Kidney epithelial cell (primary cell): ENCODE data around the gene DESI2. TPM values are rescaled to one million over a fixed set of nuclear protein-coding genes. Genes with fewer than 3 reads are reported as not detected.
"Not testable (repeated sequence)": the region's sequence is repeated elsewhere in the genome, so short reads cannot be mapped to it uniquely, and the experiment has no call there.

Source experiments
- DNase-seq: peaks from one replicate; pipeline ENCODE4 v3.0.0-alpha.2; 2010; ENCODE audit warnings: low read depth
- H3K27me3 ChIP-seq: 2 replicates; pipeline ENCODE4 v1.6.0; 2011; ENCODE audit warnings: low read length; ENCODE audit not compliant: control insufficient read depth, insufficient read depth
- H3K36me3 ChIP-seq: 2 replicates; pipeline ENCODE4 v1.5.1; 2011; ENCODE audit warnings: low read length; ENCODE audit not compliant: control insufficient read depth, insufficient read depth
- H3K4me3 ChIP-seq: 2 replicates; pipeline ENCODE4 v1.5.1; 2011; ENCODE audit warnings: low read depth, mild to moderate bottlenecking, control low read depth, low read length
- total RNA-seq: library from RNA; depleted of rRNA; stranded (reverse); fragments of >200 nt; gene quantifications from 2 replicates; pipeline ENCODE4 v1.2.3, GENCODE V29; 2015
- TF ChIP-seq, protein P1 (sequence below): IDR thresholded peaks from 2 replicates; pipeline ENCODE4 v1.5.1; 2011; ENCODE audit warnings: mild to moderate bottlenecking, moderate library complexity, low read length, control low read depth, inconsistent platforms; ENCODE audit not compliant: insufficient read depth, poor library complexity, severe bottlenecking

Gene DESI2
- total RNA-seq, 1 donor from 2014 or later = 53.2 TPM

DNA sequence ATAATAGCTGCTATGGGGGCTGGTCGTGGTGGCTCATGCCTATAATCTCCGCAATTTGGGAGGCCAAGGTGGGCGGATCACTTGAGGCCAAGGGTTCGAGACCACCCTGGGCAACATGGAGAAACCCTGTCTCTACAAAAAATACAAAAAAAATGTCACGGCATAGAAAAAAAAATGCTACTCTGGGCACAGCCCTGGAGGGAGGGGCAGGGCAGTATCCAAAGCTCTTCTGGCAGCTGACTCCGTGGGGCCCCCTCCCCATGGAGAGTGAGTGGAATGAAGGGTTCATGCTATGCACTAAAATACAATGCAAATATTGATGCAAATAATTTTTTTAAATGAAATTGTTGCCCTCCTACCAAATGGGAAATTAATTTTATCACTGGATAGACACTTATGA is 78.7 kb downstream of the DESI2 start:
- TF ChIP-seq, protein P1, sequence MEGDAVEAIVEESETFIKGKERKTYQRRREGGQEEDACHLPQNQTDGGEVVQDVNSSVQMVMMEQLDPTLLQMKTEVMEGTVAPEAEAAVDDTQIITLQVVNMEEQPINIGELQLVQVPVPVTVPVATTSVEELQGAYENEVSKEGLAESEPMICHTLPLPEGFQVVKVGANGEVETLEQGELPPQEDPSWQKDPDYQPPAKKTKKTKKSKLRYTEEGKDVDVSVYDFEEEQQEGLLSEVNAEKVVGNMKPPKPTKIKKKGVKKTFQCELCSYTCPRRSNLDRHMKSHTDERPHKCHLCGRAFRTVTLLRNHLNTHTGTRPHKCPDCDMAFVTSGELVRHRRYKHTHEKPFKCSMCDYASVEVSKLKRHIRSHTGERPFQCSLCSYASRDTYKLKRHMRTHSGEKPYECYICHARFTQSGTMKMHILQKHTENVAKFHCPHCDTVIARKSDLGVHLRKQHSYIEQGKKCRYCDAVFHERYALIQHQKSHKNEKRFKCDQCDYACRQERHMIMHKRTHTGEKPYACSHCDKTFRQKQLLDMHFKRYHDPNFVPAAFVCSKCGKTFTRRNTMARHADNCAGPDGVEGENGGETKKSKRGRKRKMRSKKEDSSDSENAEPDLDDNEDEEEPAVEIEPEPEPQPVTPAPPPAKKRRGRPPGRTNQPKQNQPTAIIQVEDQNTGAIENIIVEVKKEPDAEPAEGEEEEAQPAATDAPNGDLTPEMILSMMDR = no peak
- Histone ChIP-seq H3K36me3 (no peaks in the 10 kb centered on the region), H3K27me3 (no peaks in the 10 kb centered on the region), H3K4me3 (no peak overlapping the region)
- no peak for DNase-seq

DNA sequence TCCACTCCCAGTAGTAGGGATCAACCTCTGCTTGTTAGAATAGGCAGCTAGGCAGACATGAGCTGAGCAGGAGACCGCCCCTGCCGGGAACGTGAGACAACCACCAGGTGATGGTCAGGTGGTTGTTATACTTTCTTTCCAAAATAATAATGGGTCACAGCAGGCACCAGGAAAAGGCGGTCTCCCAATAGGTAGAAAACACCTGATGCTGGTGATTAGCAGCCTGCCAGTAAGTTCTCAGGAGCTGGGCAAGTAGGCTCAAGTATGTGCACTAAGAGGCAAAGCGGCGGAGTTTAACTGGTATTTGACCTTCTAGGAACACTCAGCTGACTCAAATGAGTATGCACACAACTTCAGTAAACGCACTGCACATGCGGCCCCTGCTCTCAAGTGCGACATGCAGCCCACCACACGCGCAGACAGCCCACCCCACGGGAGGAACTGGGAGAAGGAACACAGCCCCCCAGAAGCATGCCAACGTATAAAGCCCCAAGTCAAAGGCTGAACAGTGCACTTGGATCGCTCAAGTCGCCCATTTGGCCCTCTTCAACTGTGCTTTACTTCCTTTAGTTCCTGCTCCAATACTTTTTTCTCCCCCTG is 80.0 kb downstream of the DESI2 start:
- Histone ChIP-seq H3K36me3 (no peaks in the 10 kb centered on the region), H3K4me3 (no peak overlapping the region), H3K27me3 (no peaks in the 10 kb centered on the region)
- TF ChIP-seq, protein P1 = no peak
- DNase-seq = no peak

DNA sequence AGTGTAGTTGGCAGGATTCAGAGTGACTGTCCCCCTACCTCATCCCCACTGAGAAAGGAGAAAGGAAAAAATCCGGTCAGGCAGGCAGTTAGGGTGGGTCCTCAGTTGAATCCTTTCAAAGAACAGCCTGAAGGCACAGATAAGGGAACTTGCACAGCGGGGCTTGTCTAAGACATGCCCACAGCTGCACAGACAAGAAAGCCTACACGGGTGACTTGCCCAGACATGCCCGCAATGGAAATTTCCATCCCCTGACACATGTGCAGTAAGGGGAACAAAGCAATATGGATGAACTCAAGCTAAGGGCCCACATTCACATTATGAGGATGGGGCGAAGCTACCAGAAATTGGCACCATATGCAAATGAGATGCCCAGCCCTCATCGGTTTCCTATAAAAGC is 82.5 kb downstream of the DESI2 start:
- no peaks in the 10 kb centered on the region for H3K36me3 ChIP-seq
- no peak for DNase-seq

GRCh38 chr1:244735876-244736561 is 83.1 kb downstream of the DESI2 start:
- H3K4me3 ChIP-seq = no peak overlapping the region
- TF ChIP-seq, protein P1 = no peak
- DNase-seq = no peak
- H3K36me3 ChIP-seq = no peaks in the 10 kb centered on the region
- H3K27me3 ChIP-seq = no peaks in the 10 kb centered on the region

More for the DNA sequence above, 82.5 kb downstream of the DESI2 start:
- no peak overlapping the region for H3K4me3 ChIP-seq
- TF ChIP-seq, protein P1 = no peak
- no peaks in the 10 kb centered on the region for H3K27me3 ChIP-seq

GRCh38 chr1:244739140-244739539 is 86.2 kb downstream of the DESI2 start:
- H3K36me3 ChIP-seq, H3K4me3 ChIP-seq, H3K27me3 ChIP-seq, DNase-seq: not testable (repeated sequence)

GRCh38 chr1:244740027-244740617 is 87.2 kb downstream of the DESI2 start:
- not testable (repeated sequence) for H3K4me3 ChIP-seq, H3K36me3 ChIP-seq, DNase-seq, H3K27me3 ChIP-seq

- Histone ChIP-seq H3K27me3 (no peaks in the 10 kb centered on the region), H3K36me3 (no peaks in the 10 kb centered on the region), H3K4me3 (no peak overlapping the region)
- TF ChIP-seq, protein P1 = no peak
- no peak for DNase-seq
Observed at GRCh38 chr1:244741692-244742091, 88.8 kb downstream of the DESI2 start.
